Measurements from ENCODE around the gene AP5Z1. TPM values are rescaled to one million over a fixed set of nuclear protein-coding genes. Genes with fewer than 3 reads are reported as not detected.
A peak's percentile ranks its signal among the peaks of the same experiment; 100 is the strongest.

AP5Z1 gene, protein sequence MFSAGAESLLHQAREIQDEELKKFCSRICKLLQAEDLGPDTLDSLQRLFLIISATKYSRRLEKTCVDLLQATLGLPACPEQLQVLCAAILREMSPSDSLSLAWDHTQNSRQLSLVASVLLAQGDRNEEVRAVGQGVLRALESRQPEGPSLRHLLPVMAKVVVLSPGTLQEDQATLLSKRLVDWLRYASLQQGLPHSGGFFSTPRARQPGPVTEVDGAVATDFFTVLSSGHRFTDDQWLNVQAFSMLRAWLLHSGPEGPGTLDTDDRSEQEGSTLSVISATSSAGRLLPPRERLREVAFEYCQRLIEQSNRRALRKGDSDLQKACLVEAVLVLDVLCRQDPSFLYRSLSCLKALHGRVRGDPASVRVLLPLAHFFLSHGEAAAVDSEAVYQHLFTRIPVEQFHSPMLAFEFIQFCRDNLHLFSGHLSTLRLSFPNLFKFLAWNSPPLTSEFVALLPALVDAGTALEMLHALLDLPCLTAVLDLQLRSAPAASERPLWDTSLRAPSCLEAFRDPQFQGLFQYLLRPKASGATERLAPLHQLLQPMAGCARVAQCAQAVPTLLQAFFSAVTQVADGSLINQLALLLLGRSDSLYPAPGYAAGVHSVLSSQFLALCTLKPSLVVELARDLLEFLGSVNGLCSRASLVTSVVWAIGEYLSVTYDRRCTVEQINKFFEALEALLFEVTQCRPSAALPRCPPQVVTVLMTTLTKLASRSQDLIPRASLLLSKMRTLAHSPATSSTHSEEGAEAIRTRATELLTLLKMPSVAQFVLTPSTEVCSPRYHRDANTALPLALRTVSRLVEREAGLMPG
- total RNA-seq (10 to 100 TPM in 7 of 9 donors, 1 to 10 TPM in 2; 8.4 to 31.9 (median 12.0) TPM), polyA plus RNA-seq (10 to 100 TPM; 14.9 to 17.3 TPM)
- long read RNA-seq, donor 1, transcript AP5Z1-201 (17 exons, 2,889 nt) = major isoform, 5 of 12 reads
- long read RNA-seq, donor 1, partial matches to known transcripts = 3 of 12 reads
- long read RNA-seq, donor 1, other reads (novel, unspliced or antisense) = 3 of 12 reads
- long read RNA-seq, donor 2, transcript AP5Z1-209 (16 exons, 2,667 nt) = minor isoform, 8 of 55 reads
- long read RNA-seq, donor 2, transcript AP5Z1-201 (17 exons, 2,889 nt) = major isoform, 25 of 55 reads
- long read RNA-seq, donor 2, partial matches to known transcripts = 14 of 55 reads
- long read RNA-seq, donor 2, other reads (novel, unspliced or antisense) = 7 of 55 reads
- long read RNA-seq, donor 3, transcript AP5Z1-201 (17 exons, 2,889 nt) = major isoform, 12 of 27 reads
- long read RNA-seq, donor 3, partial matches to known transcripts = 6 of 27 reads
- long read RNA-seq, donor 3, other reads (novel, unspliced or antisense) = 5 of 27 reads

DNA sequence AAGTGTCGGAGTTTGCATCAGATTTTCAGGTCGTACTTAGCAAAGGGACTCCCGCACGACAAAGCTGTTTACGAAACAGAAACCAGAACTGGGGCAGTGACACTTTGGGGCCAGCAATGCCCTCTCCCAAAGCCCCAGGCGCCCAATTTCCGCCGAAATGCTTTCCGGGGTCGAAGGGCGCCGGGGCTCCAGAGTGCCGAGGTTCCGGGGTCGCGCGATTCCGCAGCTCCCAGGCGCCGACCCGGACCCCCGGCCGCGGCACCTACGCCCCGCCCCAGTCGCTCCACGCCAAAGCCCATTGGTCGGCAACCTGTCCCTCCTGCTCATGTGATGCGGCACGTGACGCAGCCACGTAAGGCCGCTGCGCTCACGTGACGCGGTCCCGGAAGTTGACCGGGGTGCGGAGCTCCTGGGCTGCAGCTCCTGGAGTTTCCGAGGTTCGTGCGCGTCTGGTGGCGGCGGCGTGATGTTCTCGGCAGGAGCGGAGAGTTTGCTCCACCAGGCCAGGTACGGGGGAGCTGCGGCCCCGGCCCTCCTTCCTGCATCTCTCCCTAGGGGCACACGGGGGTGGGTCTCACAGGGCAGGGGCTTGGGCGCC is at the start of gene AP5Z1:
TSS of gene AP5Z1 (plus strand) at position 374 of the 598 bp plus-strand sequence. CDS start at position 467, 93 bp downstream.
- peak; percentile 26 to 89 for TF ChIP-seq POLR2A (IDR thresholded peaks at IDR 0.05)
- TF ChIP-seq, protein P1, sequence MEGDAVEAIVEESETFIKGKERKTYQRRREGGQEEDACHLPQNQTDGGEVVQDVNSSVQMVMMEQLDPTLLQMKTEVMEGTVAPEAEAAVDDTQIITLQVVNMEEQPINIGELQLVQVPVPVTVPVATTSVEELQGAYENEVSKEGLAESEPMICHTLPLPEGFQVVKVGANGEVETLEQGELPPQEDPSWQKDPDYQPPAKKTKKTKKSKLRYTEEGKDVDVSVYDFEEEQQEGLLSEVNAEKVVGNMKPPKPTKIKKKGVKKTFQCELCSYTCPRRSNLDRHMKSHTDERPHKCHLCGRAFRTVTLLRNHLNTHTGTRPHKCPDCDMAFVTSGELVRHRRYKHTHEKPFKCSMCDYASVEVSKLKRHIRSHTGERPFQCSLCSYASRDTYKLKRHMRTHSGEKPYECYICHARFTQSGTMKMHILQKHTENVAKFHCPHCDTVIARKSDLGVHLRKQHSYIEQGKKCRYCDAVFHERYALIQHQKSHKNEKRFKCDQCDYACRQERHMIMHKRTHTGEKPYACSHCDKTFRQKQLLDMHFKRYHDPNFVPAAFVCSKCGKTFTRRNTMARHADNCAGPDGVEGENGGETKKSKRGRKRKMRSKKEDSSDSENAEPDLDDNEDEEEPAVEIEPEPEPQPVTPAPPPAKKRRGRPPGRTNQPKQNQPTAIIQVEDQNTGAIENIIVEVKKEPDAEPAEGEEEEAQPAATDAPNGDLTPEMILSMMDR (IDR thresholded peaks at IDR 0.05) = no peak
- Histone ChIP-seq H3K4me1 (peaks cover 0 to 43% (median 28%) of the 10 kb centered on the region in 12 donors), H3K27ac (peak within 1 kb of the TSS; percentile 85 to 98 (median 92)), H3K27me3 (no peaks in the 10 kb centered on the region), H3K9me3 (no peaks in the 10 kb centered on the region), H3K4me3 (peak within 1 kb of the TSS; percentile 75 to 100 (median 88)), H3K36me3 (peaks cover 0 to 16% (median 7%) of the 10 kb centered on the region in 9 donors)
- DNase-seq (peak; percentile 96 to 98 (median 98)), ATAC-seq (peak; percentile 94 to 99 (median 97))
- WGBS, 4 donors = 0 to 1% (median 0%) methylated on average over 7 to 55 of the region's 55 CpGs
- intact Hi-C loops (cut with DNase I) = no loop called here

DNA sequence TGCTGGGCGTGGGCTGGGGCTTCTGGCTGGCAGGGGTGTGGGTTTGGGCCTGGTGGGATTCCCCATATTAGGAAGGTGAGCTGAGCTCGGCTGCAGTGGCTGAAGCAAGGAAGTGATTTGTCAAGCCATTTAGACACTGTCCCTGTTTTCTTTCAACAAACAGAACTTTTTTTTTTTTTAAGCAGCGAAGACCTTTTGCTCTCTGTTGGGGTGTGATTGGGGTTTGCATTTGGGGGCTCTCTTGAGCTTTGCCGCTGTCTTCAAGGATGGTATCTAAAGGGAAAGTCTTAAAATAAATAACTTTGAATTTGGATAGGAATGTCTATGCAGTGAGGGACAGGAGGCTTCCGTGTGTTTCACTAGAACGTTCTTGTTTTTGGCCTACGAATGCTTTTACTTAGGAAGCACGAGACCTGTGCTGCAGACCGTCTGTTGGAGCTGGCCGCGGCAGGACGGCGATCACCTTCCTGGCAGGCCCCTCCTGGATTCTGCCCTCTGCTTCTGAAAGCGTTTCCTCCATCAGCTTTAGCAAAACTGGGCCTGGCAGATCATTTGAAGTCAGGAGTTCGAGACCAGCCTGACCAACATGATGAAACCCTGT is 49.5 kb upstream of the AP5Z1 start:
- DNase-seq (no peak), ATAC-seq (peak in 1 of 4 donors; percentile 20)
- H3K9me3 ChIP-seq = no peaks in the 10 kb centered on the region
- TF ChIP-seq, protein P1 (IDR thresholded peaks at IDR 0.05) = no peak
- TF ChIP-seq POLR2A (IDR thresholded peaks at IDR 0.05) = no peak
- H3K27me3 ChIP-seq = no peaks in the 10 kb centered on the region
- WGBS, 4 donors = 24 to 43% (median 27%) methylated on average over 15 of the region's 15 CpGs
- intact Hi-C loops (cut with DNase I) = loop anchor here in 4 of 10 donors (2.0 to 5.0 kb wide), 4 partner anchors 13 to 44 kb away; partner anchors contain the start of gene FOXK1 (in 2 of the 4)
- peaks cover 3 to 81% (median 51%) of the 10 kb centered on the region in 12 donors for H3K4me1 ChIP-seq
- peaks cover 0 to 34% (median 2%) of the 10 kb centered on the region in 9 donors for H3K36me3 ChIP-seq
- peak overlapping the region in 11 of 12 donors; percentile 19 to 69 (median 53) for H3K4me3 ChIP-seq
- peak overlapping the region; percentile 79 to 96 (median 90) for H3K27ac ChIP-seq

DNA sequence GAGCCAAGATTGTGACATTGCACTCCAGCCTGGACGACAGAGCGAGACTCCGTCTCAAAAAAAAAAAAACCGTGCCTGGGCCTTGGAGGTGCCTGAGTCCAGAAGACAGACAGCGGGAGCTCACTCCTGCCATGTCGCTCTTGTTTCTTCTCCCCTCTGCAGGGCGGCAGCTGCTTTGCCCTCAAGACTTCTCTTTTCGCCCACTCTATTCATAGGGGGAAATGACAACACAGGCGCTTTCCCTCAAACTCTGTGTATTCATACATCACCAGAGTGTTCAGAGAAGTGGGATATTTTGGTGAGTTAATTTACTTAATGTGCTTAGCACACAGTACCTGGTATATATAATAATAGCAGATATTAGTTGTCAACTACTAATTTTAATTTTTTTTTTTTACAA is 48.9 kb upstream of the AP5Z1 start:
- peaks cover 0 to 28% (median 2%) of the 10 kb centered on the region in 9 donors for H3K36me3 ChIP-seq
- H3K27ac ChIP-seq = peak overlapping the region in 11 of 12 donors; percentile 79 to 96 (median 91)
- H3K9me3 ChIP-seq = no peaks in the 10 kb centered on the region
- no peak for ATAC-seq
- H3K27me3 ChIP-seq = no peaks in the 10 kb centered on the region
- intact Hi-C loops (cut with DNase I) = loop anchor here in 3 of 10 donors (5.0 kb wide), 2 partner anchors 39 to 44 kb away; partner anchors contain the start of gene FOXK1 (in 2 of the 3)
- H3K4me3 ChIP-seq = no peak overlapping the region
- H3K4me1 ChIP-seq = peaks cover 3 to 77% (median 52%) of the 10 kb centered on the region in 12 donors
- no peak for DNase-seq
- TF ChIP-seq, protein P1 (IDR thresholded peaks at IDR 0.05) = no peak
- no peak for TF ChIP-seq POLR2A (IDR thresholded peaks at IDR 0.05)
- WGBS, 4 donors = 80 to 95% (median 91%) methylated on average over 9 of the region's 9 CpGs

Measured in heart left ventricle (tissue), 16 donors.